HG03175 (cell line): ENCODE measurements around the gene EEPD1.
"Not testable (repeated sequence)": the region's sequence is repeated elsewhere in the genome, so short reads cannot be mapped to it uniquely, and the experiment has no call there.

Experiments
- ATAC-seq: cut with Tn5 transposase; IDR thresholded peaks from one replicate; pipeline ENCODE4 v1.9.1; 2021; ENCODE audit warnings: mild to moderate bottlenecking, moderate library complexity; ENCODE audit not compliant: unreplicated experiment

Gene EEPD1

GRCh38 chr7:36314491-36314890 is 161.4 kb downstream of the EEPD1 start:
- no peak for ATAC-seq

- ATAC-seq = no peak
Measured at GRCh38 chr7:36315309-36315944, 162.4 kb downstream of the EEPD1 start.

- no peak for ATAC-seq
Measured at GRCh38 chr7:36316319-36316718, 163.3 kb downstream of the EEPD1 start.

GRCh38 chr7:36317276-36317675 is 164.2 kb downstream of the EEPD1 start:
- ATAC-seq = no peak

- ATAC-seq = no peak
Measured at GRCh38 chr7:36318116-36318515, 165.1 kb downstream of the EEPD1 start.

GRCh38 chr7:36321284-36321683 is 168.2 kb downstream of the EEPD1 start:
- not testable (repeated sequence) for ATAC-seq

GRCh38 chr7:36336390-36336789 is 183.3 kb downstream of the EEPD1 start:
- ATAC-seq = no peak

- no peak for ATAC-seq
Measured at GRCh38 chr7:36338256-36338655, 185.2 kb downstream of the EEPD1 start.

GRCh38 chr7:36343548-36343947 is 190.5 kb downstream of the EEPD1 start:
- no peak for ATAC-seq

GRCh38 chr7:36344622-36345021 is 191.6 kb downstream of the EEPD1 start:
- no peak for ATAC-seq

- no peak for ATAC-seq
Measured at GRCh38 chr7:36346260-36346831, 193.3 kb downstream of the EEPD1 start.

GRCh38 chr7:36348256-36348655 is 195.2 kb downstream of the EEPD1 start:
- no peak for ATAC-seq

GRCh38 chr7:36348771-36349170 is 195.7 kb downstream of the EEPD1 start:
- no peak for ATAC-seq

GRCh38 chr7:36349626-36350025 is 196.6 kb downstream of the EEPD1 start:
- no peak for ATAC-seq
